Stimulated activated naive CD8-positive, alpha-beta T cell treated with anti-CD3 and anti-CD28 coated beads, Interleukin-15, amount 100 ng/mL, for 72 hours (primary cell): ENCODE data around the gene EBF3.

ENCODE experiments used
- ATAC-seq: fragments of 150-1000 bp; cut with Tn5 transposase; 2 replicates; pipeline ENCODE4 v1.10.0; 2021; ENCODE audit warnings: mild to moderate bottlenecking, moderate library complexity
- DNase-seq, 2 donors: peaks; one replicate each; pipeline ENCODE4 v3.0.0; 2021 to 2022
- H3K27ac Mint-ChIP-seq, 2 donors: one replicate each; pipeline ENCODE4 v1.8.0; 2022; ENCODE audit warnings: mild to moderate bottlenecking in 2 of 2, mixed read lengths in 2 of 2, moderate library complexity in 2 of 2
- H3K27me3 Mint-ChIP-seq: one replicate; pipeline ENCODE4 v1.8.0; 2022; ENCODE audit warnings: mixed read lengths
- H3K4me1 Mint-ChIP-seq: one replicate; pipeline ENCODE4 v1.8.0; 2022; ENCODE audit warnings: mild to moderate bottlenecking, mixed read lengths
- H3K4me3 Mint-ChIP-seq, 2 donors: one replicate each; pipeline ENCODE4 v1.8.0; 2022; ENCODE audit warnings: mild to moderate bottlenecking in 2 of 2, mixed read lengths in 2 of 2, moderate library complexity in 1 of 2
- H3K9me3 Mint-ChIP-seq, 2 donors: one replicate each; pipeline ENCODE4 v1.8.0; 2022; ENCODE audit warnings: mixed read lengths in 2 of 2

EBF3 gene

DNA sequence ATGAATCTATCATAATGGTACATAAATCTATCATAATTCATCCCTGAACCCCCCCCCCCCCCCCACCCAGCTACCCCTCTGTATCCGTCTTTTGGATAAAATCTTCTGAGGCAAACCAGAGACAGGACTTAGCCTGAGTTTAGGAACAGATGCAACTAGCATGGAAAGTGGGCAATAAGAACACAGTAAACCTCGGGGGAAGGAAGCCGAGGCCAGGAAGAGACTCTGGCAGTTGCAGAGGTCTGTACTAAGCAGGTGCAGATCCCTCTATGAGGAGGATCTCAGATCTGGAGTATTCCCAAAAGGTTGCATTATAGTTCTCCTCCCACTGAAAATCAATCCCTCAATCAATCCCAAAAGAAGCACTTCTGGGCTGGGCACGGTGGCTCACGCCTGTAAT, 87.2 kb downstream of the EBF3 start:
- H3K4me3 Mint-ChIP-seq = no peak overlapping the region
- ATAC-seq (no peak), DNase-seq (no peak)
- no peaks in the 10 kb centered on the region for H3K9me3 Mint-ChIP-seq
- no peak overlapping the region for H3K27ac Mint-ChIP-seq
- no peaks in the 10 kb centered on the region for H3K4me1 Mint-ChIP-seq
- H3K27me3 Mint-ChIP-seq = peaks cover 6% of the 10 kb centered on the region

DNA sequence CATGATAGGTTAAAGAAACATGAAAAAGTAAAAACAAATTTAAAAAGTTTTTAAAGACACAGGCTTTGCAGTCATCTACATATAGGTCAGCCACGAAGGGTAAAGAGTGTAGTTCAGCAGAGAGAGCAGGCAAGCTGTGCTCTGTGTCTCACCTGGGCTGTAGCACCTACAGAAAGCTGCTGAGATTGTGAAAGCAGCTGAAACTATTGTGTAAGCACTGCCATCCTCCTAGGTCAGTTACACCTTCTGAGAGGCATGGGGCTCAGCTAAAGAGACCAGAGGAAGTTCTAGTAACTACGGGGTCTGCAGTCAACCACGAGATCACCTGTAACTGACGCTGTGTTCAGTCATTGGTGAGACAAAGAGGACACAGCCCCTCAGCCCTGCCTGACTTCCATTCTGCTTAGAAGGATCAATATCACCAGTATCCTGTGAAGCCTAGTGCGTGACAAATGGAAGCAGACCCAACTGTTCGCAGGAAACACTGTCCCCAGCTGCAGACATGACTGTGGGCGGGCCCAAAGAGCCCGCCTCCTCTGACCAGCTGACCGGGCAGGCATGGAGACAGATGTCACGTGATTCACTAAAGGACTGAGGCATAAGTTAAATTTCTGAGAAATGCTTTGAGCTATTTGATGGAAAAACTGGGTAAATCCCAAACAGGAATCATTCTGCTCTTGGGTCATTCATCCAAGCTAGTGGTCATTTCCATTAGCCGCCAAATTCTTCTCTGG, 87.9 kb downstream of the EBF3 start:
- H3K27ac Mint-ChIP-seq = no peak overlapping the region
- no peak for ATAC-seq

DNA sequence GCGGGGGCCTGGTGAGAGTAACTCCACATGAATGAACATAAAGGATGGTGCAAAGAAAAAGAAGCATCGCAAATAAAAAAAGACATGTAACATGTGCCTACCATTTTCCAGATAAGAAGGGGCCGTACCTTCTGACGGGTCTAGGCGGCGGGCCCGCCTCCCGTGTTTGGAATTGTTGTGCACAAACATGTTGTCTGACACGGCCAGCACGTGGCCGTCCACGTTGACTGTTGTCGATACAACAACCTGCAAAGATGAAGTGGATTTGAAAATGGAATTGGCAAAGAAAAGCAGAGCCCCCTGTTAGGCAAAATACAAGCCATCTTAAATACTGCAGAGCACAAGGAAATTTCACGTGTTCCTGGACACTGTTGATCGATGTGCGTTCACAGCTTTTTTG, 90.7 kb downstream of the EBF3 start:
- Mint-ChIP-seq H3K9me3 (no peaks in the 10 kb centered on the region), H3K4me1 (peaks cover 8% of the 10 kb centered on the region), H3K27me3 (peaks cover 6% of the 10 kb centered on the region), H3K27ac (no peak overlapping the region), H3K4me3 (no peak overlapping the region)
- no peak for DNase-seq
- ATAC-seq = no peak

More for the DNA sequence above, 87.9 kb downstream of the EBF3 start:
- H3K4me1 Mint-ChIP-seq = peaks cover 5% of the 10 kb centered on the region
- H3K4me3 Mint-ChIP-seq = no peak overlapping the region
- no peak for DNase-seq
- H3K9me3 Mint-ChIP-seq = no peaks in the 10 kb centered on the region
- peaks cover 6% of the 10 kb centered on the region for H3K27me3 Mint-ChIP-seq

DNA sequence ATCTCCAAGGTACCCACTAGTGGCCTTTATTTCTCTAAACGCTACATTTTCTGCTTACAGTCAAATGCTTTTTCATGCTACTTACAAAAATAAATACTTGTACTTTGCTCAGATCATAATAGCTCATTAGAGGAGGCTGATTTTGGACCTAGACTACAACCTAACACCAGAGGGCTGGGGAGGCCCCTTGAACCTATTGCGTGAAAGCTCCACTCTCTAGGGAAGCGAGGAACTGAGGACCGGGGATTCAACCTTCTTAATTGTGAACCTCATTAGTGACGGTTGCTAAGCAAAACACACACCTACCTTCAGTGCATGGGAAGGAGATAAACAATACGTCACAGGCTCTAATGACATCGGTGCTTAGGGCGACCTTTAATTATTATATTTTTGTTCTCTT, 92.1 kb downstream of the EBF3 start:
- peaks cover 8% of the 10 kb centered on the region for H3K4me1 Mint-ChIP-seq
- no peak for ATAC-seq
- no peak for DNase-seq
- H3K9me3 Mint-ChIP-seq = no peaks in the 10 kb centered on the region
- H3K4me3 Mint-ChIP-seq = no peak overlapping the region
- H3K27me3 Mint-ChIP-seq = peaks cover 6% of the 10 kb centered on the region
- H3K27ac Mint-ChIP-seq = no peak overlapping the region

DNA sequence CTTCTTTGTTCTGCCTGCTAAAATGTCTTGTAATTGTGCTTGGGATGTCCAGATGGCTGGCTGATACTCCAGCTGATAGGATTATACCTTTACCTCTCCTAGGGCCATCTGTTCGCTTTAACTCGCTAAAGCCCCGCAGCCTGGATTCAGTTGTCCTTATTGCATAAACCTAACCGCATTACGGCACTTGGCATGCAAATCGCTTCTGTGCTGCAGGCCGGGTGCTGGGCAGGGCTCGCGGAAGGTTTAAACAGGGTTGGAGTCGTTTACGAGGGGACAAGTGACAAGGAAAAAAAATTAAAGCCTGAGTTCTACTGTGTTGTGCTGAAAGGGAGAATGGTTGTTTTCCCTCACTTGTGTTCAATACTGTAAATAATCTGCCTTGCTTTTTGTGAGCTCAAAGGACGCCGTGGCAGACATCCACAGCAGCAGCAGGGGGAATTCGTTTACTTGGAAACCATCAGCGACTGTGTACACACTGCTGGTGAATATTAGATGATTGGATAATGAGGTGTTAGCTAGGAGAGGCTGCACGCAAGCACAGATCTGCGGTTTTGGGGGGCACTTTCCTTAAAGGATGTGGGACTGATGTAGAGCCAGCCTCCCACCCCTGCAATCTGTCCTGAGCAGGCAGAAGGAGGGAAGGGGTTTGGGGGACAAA, 93.0 kb downstream of the EBF3 start:
- Mint-ChIP-seq H3K27ac (peak overlapping the region in 1 of 2 donors; percentile 39), H3K27me3 (peaks cover 6% of the 10 kb centered on the region), H3K4me1 (peaks cover 8% of the 10 kb centered on the region), H3K9me3 (no peaks in the 10 kb centered on the region), H3K4me3 (no peak overlapping the region)
- DNase-seq (no peak), ATAC-seq (no peak)

DNA sequence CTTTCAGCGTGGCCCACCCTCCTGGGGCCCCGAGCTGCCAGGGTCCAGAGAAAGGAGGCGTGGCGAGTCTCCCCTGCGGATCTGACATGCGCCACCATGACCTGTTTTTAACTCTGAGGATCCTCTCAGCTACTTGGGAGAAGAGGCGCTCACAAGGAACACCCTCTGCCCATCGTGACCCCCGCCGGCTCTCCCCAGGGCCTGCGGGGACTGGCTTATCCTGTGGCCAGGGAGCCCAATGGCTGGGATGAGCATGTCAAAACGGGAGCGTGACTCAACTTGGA, 93.7 kb downstream of the EBF3 start:
- Mint-ChIP-seq H3K9me3 (no peaks in the 10 kb centered on the region), H3K27me3 (peaks cover 1% of the 10 kb centered on the region), H3K4me3 (no peak overlapping the region), H3K27ac (no peak overlapping the region), H3K4me1 (peaks cover 8% of the 10 kb centered on the region)
- DNase-seq = no peak
- no peak for ATAC-seq

DNA sequence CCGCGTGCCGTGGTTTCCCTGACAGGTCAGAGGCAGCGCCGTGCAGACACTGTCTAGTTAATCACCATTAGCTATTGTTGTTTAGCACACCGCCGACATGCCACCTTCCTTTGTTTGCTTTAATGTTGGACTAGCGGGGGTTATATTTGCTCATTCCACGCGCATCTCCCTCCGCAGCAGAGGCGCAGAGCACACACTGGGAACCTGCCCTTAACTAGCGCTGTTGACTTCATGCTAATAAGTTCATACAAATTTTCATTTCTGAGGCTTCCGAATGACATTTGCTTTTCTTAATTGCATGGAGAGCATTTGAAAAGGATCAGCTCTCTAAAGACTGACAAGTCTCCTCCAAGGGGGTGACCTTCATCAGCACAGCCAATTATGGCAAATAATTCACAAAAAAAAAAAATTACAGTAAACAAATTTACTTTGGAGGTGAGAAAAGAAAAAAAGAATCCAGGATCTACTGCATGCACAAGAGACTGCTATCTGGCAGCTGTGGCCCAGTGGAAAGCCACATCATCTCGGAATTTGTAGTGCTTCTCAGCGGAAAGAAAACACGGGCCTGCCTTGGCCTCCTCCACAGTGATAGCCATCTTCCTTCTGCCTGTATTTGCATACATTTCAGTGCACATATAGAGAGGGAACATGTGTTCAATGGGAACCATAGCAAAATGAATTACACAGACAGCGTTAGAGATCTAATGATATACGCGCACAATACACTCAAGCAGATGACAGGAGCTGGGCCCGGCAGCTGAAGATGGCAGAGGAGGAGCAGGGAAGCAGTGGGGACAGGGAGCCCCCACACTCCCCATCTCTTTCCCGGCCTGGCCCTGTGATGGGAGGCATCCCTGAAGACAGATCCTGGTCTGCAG, 94.2 kb downstream of the EBF3 start:
- H3K4me3 Mint-ChIP-seq = no peak overlapping the region
- no peaks in the 10 kb centered on the region for H3K27me3 Mint-ChIP-seq
- H3K4me1 Mint-ChIP-seq = peaks cover 8% of the 10 kb centered on the region
- no peak for DNase-seq
- H3K9me3 Mint-ChIP-seq = no peaks in the 10 kb centered on the region
- no peak for ATAC-seq
- H3K27ac Mint-ChIP-seq = no peak overlapping the region

DNA sequence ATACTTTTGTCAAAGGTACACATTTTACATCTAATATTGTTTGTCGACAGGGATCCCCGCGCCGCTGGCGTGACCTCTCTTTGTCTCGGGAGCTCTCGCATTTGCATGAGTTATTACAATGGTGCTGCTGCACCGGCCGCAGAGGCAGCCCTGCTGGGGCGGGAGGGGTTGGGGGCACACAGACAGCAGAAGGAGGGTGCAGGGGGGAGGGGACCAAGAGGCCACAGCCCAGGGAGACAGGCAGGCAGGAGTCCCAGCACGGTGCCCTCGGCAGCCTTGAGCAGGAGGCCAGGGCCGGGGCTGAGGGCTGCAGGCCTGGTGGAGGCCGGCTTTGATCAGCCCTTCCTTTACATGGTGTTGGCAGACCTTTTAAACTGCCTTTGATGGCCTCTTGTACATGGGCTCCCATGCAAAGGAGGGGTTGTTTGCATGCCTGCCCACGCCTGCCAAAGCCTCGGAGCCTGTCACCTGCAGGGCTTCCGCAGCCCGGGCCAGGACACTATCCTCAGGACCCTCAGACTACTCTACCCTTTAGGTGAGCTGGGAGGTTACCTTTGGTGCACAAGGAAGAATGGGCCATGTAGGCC, 95.5 kb downstream of the EBF3 start:
- Mint-ChIP-seq H3K4me3 (no peak overlapping the region), H3K4me1 (peaks cover 8% of the 10 kb centered on the region), H3K27me3 (no peaks in the 10 kb centered on the region), H3K9me3 (no peaks in the 10 kb centered on the region), H3K27ac (no peak overlapping the region)
- ATAC-seq (no peak), DNase-seq (no peak)

DNA sequence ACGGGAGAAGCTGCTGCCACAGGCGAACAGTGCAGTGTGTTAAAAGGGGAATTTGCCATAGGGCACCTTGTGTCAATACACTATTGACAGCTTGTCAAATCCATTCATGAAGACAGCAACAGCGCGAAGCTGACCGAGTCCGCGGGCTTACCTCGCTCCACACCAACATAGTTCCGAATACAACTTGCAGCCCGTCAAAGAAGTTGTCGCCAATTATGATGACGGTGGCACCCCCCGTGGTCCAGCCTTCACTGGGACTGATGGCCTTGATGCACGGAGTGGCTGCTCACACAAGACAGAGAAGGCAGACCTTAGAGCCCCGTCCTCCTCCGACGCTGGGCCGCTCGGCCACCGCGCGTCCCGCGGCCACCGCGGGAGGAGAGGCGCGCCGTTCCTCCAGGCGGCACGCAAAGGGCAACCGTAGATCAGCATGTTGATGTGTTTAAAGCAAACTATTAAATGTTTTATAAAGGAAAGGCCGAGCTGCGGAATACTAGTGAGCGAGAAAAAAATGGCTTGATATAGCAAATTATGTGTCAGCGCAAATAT, 96.4 kb downstream of the EBF3 start:
- DNase-seq = no peak
- no peak overlapping the region for H3K27ac Mint-ChIP-seq
- no peak overlapping the region for H3K4me3 Mint-ChIP-seq
- H3K27me3 Mint-ChIP-seq = no peaks in the 10 kb centered on the region
- H3K4me1 Mint-ChIP-seq = peaks cover 8% of the 10 kb centered on the region
- no peaks in the 10 kb centered on the region for H3K9me3 Mint-ChIP-seq
- ATAC-seq = no peak

DNA sequence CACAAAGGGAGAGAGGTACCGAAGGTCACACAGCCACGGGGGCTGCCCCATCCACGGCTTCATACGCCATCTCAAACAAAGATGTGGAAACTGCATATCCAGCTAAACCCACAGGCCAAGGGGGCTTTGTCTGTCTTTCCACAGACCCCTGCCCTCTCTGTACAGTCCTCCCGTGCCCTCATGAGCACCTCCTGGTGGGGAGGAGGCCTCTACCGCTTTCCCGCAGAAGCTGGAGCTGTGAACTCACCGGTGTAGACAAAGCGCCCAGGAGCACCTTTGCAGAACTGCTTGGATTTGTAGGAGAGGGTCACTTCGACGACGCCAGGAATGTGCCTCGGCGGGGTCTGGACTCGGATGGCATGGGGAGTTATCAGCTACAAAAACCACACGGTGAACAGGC, 97.2 kb downstream of the EBF3 start:
- ATAC-seq (no peak), DNase-seq (no peak)
- peaks cover 8% of the 10 kb centered on the region for H3K4me1 Mint-ChIP-seq
- no peak overlapping the region for H3K4me3 Mint-ChIP-seq
- no peak overlapping the region for H3K27ac Mint-ChIP-seq
- H3K27me3 Mint-ChIP-seq = no peaks in the 10 kb centered on the region
- no peaks in the 10 kb centered on the region for H3K9me3 Mint-ChIP-seq

DNA sequence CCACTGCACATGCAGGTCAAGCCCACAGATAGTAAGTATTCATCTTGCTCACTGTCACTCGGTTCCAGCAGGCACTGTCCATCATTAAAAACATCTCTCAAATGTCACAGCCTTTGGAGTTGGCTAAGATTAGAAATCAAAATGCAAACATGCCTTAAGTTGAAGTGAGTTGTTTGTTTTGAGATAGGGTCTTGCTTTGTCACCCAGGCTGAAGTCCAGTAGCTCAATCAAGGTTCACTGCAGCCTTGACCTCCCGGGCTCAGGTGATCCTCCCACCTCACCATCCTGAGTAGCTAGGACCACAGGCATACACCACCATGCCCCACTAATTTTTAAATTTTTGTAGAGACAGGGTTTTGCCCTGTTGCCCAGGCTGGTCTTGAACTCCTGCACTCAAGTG, 98.1 kb downstream of the EBF3 start:
- H3K27ac Mint-ChIP-seq = peak overlapping the region in 1 of 2 donors; percentile 17
- ATAC-seq = no peak
- H3K4me3 Mint-ChIP-seq = no peak overlapping the region
- H3K9me3 Mint-ChIP-seq = no peaks in the 10 kb centered on the region
- no peak for DNase-seq
- H3K27me3 Mint-ChIP-seq = no peaks in the 10 kb centered on the region
- H3K4me1 Mint-ChIP-seq = peaks cover 1% of the 10 kb centered on the region

DNA sequence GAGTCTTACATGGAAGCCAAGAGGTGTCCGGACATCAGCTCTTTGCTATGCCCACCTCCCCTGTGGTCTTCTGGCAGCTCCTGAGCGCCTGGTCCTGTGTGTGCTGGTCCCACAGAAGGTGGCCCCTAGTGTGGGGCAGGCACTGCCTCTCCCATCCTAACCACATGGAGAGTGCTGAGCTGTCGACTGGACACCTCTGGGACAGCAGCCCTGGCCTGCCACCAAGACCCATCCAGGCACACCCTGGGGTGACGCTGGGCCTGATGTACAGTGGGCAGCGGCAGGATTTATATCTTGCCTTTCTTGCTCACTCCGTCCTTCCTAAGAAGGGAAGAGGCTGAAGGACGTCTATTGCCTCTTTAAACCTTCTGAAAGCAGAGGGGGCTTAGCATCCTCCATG, 98.7 kb downstream of the EBF3 start:
- DNase-seq (no peak), ATAC-seq (no peak)
- H3K4me3 Mint-ChIP-seq = no peak overlapping the region
- no peak overlapping the region for H3K27ac Mint-ChIP-seq
- no peaks in the 10 kb centered on the region for H3K27me3 Mint-ChIP-seq
- no peaks in the 10 kb centered on the region for H3K9me3 Mint-ChIP-seq
- H3K4me1 Mint-ChIP-seq = no peaks in the 10 kb centered on the region

DNA sequence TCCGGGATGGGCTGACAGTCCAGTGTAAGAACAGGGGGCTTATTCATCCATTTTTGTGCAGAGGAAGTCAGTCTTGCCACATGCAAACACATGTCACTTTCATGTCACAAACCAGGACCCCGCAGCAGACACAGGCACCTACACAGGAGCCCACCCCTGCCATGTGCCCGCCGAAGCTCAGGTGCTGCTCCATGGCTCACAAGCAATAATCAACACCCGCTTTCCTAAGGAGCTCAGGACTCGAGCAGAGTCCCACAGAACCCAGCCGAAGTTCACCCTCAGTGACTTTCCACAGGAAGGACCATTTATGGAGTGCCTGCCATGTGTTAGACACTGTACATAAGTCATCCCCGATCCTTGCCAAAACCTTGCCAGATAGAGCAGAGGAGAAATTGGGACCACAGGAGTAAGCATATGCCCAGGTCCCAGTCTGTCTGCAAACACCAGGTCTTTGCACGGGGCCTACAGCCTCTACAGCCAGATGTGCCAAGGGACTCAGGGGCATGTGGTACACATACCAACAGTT, 99.4 kb downstream of the EBF3 start:
- peak; percentile 21 for ATAC-seq

DNA sequence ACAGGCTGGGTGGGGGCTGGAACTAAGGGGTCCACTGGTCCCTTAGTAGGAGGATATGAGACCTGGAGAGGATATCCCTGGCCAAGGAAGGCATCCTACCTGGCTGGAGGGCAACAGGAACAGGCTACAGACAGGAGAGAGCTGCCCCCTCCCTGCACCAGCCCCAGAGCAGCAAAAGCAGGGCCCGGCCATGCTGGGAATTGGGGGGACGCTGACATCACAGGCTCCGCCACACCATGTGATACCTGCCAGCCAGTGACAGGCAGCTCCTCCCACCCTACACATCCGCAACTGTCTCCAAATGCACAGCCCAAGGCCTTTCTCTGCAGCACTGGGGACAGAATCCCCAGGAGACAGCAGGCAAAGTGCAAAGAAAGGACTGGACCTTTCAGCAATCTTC, 100.0 kb downstream of the EBF3 start:
- H3K4me1 Mint-ChIP-seq = no peaks in the 10 kb centered on the region
- no peak overlapping the region for H3K27ac Mint-ChIP-seq
- no peak for ATAC-seq
- no peak overlapping the region for H3K4me3 Mint-ChIP-seq
- no peaks in the 10 kb centered on the region for H3K9me3 Mint-ChIP-seq
- H3K27me3 Mint-ChIP-seq = no peaks in the 10 kb centered on the region
- no peak for DNase-seq

More for the DNA sequence above, 99.4 kb downstream of the EBF3 start:
- Mint-ChIP-seq H3K4me1 (no peaks in the 10 kb centered on the region), H3K27ac (no peak overlapping the region), H3K9me3 (no peaks in the 10 kb centered on the region), H3K27me3 (no peaks in the 10 kb centered on the region), H3K4me3 (no peak overlapping the region)
- DNase-seq = no peak

DNA sequence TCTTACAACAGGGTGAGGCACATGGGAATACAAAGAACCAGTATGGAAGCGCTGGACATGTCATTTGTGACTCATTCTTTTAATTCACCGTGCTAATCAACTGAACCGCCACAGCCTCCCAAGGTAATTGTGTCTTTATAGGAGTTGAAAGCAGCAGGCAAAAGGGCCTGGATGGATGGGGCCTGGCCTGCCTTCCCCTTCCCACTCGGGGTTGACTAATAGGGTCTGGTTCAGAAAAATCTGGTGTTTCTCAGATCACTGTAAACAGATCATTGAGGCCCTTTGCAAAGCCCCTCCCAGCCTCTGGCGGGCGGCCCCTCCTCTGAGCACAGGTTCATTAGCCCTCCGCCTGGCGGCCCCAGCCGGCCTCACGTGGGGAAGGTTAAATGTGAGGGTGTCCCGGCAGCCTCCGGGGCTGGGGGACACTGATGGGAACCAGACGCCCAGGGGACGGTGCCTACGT, 100.8 kb downstream of the EBF3 start:
- Mint-ChIP-seq H3K4me1 (no peaks in the 10 kb centered on the region), H3K4me3 (no peak overlapping the region), H3K27me3 (no peaks in the 10 kb centered on the region), H3K27ac (no peak overlapping the region), H3K9me3 (no peaks in the 10 kb centered on the region)
- ATAC-seq (no peak), DNase-seq (no peak)
